AML-193 (cell line): ENCODE measurements around the gene KIR2DL1.
"Not testable (repeated sequence)": the region's sequence is repeated elsewhere in the genome, so short reads cannot be mapped to it uniquely, and the experiment has no call there.

ENCODE experiments used
- DNase-seq, 2 experiments: peaks; one replicate each; lab custom pipeline; 2025; lab: John Stamatoyannopoulos, UW

The KIR2DL1 gene

GRCh38 chr19:54771018-54771960 lies 1.7 kb downstream of the KIR2DL1 start:
- not testable (repeated sequence) for DNase-seq

- DNase-seq = not testable (repeated sequence)
These were observed 3.1 kb downstream of the KIR2DL1 start for GRCh38 chr19:54772666-54773065.

GRCh38 chr19:54775095-54775815 lies 5.7 kb downstream of the KIR2DL1 start:
- not testable (repeated sequence) for DNase-seq

GRCh38 chr19:54775830-54776229 lies 6.2 kb downstream of the KIR2DL1 start:
- DNase-seq = not testable (repeated sequence)

- not testable (repeated sequence) for DNase-seq
These were observed 8.3 kb downstream of the KIR2DL1 start for GRCh38 chr19:54777851-54778250.

- DNase-seq = peak; percentile 43 to 51
These were observed 9.3 kb downstream of the KIR2DL1 start for GRCh38 chr19:54778896-54779295.

- not testable (repeated sequence) for DNase-seq
These were observed 13.3 kb downstream of the KIR2DL1 start for GRCh38 chr19:54782916-54783315.

GRCh38 chr19:54786091-54786723 lies 16.6 kb downstream of the KIR2DL1 start:
- DNase-seq = not testable (repeated sequence)

- DNase-seq = peak; percentile 4 to 5
These were observed 18.6 kb downstream of the KIR2DL1 start for GRCh38 chr19:54788154-54788553.

GRCh38 chr19:54790711-54791110 lies 21.1 kb downstream of the KIR2DL1 start:
- DNase-seq = no peak

GRCh38 chr19:54791476-54791875 lies 21.9 kb downstream of the KIR2DL1 start:
- no peak for DNase-seq

- DNase-seq = peak; percentile 17 to 19
These were observed 23.2 kb downstream of the KIR2DL1 start for GRCh38 chr19:54792814-54793213.

GRCh38 chr19:54795758-54796157 lies 26.2 kb downstream of the KIR2DL1 start:
- DNase-seq = peak; percentile 91 to 93

GRCh38 chr19:54803410-54803809 lies 33.8 kb downstream of the KIR2DL1 start, which contains the start of gene KIR2DL4:
Gene KIR2DL4 (plus strand): TSS chr19:54803610. CDS start chr19:54803652, 42 bp downstream.
- DNase-seq = no peak

- no peak for DNase-seq
These were observed 34.5 kb downstream of the KIR2DL1 start for GRCh38 chr19:54804101-54804500.

GRCh38 chr19:54804571-54804970 lies 35.0 kb downstream of the KIR2DL1 start:
- DNase-seq = no peak

GRCh38 chr19:54805665-54806515 lies 36.3 kb downstream of the KIR2DL1 start:
- DNase-seq = no peak

- no peak for DNase-seq
These were observed 36.9 kb downstream of the KIR2DL1 start for GRCh38 chr19:54806516-54806838.

GRCh38 chr19:54814571-54814970 lies 45.0 kb downstream of the KIR2DL1 start:
- DNase-seq = not testable (repeated sequence)

- DNase-seq = not testable (repeated sequence)
These were observed 46.7 kb downstream of the KIR2DL1 start, which contains the start of gene KIR3DL1 for GRCh38 chr19:54816251-54816650. Gene KIR3DL1 (plus strand): TSS chr19:54816468.
